Measurements from ENCODE around the gene ARSH. TPM values are rescaled to one million over a fixed set of nuclear protein-coding genes. Genes with fewer than 3 reads are reported as not detected.
"Not testable (repeated sequence)": the region's sequence is repeated elsewhere in the genome, so short reads cannot be mapped to it uniquely, and the experiment has no call there.

Gene ARSH
- total RNA-seq, 1 donor from 2014 or later = not detected

DNA sequence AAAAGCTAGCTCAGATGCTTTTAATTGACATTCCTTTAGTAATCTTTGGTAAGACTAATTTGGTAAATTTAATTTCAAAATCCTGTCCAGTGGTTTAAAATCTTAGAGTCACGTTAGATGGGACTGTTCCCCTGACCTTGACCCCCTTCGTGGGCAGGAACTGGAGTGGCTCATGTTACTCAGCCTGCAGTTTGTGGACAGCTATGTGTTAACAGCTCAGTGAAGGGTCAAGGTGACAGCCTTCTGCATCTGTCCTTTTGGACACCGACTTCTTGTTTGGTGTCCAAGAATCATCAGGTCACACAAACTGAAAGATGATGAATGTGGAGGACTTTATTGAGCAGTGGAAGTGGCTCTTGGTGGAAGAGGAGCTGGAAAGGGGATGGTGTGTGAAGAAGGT is 37.9 kb downstream of the ARSH start:
- no peak for ATAC-seq (ENCODE audit: low read depth)
- no peak overlapping the region for H3K27ac Mint-ChIP-seq
- H3K4me1 Mint-ChIP-seq = peaks cover 2% of the 10 kb centered on the region
- intact Hi-C loops (cut with micrococcal nuclease) = no loop called here
- no peak overlapping the region for H3K4me3 Mint-ChIP-seq
- no peaks in the 10 kb centered on the region for H3K36me3 Mint-ChIP-seq (ENCODE audit: low read depth)
- TF ChIP-seq CTCF (IDR thresholded peaks at IDR 0.05) = no peak
- DNase-seq = no peak
- CTCF ChIA-PET = no interaction called here
- H3K9me3 Mint-ChIP-seq = no peaks in the 10 kb centered on the region
- POLR2A ChIA-PET = no interaction called here
- no peaks in the 10 kb centered on the region for H3K27me3 Mint-ChIP-seq

DNA sequence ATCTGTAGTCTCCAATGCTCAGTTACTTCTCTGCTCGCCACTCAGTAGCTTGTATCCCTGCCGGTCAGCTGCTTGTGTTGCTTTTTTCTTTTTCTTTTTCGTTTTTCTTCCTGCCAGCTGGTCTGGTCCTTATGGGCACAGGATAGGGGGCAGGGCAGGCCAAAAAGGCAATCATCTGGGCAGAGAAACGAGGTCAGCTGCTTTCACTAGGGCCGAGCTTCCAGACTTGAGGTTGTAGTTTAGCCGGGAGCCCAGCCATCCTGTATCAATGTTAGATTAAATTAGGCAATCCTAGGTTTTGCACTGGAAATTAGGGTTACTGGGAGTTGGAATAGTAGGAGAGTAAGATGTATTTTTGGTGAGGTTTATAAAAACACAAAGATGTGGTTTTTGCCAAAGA is 38.3 kb downstream of the ARSH start:
- DNase-seq (no peak), ATAC-seq (ENCODE audit: low read depth) (no peak)
- CTCF ChIA-PET = no interaction called here
- no peak overlapping the region for H3K27ac Mint-ChIP-seq
- POLR2A ChIA-PET = no interaction called here
- no peak overlapping the region for H3K4me3 Mint-ChIP-seq
- no peaks in the 10 kb centered on the region for H3K36me3 Mint-ChIP-seq (ENCODE audit: low read depth)
- intact Hi-C loops (cut with micrococcal nuclease) = no loop called here
- no peaks in the 10 kb centered on the region for H3K27me3 Mint-ChIP-seq
- peaks cover 2% of the 10 kb centered on the region for H3K4me1 Mint-ChIP-seq
- TF ChIP-seq CTCF (IDR thresholded peaks at IDR 0.05) = no peak
- H3K9me3 Mint-ChIP-seq = no peaks in the 10 kb centered on the region

- intact Hi-C loops (cut with micrococcal nuclease) = no loop called here
- POLR2A ChIA-PET = no interaction called here
- DNase-seq (no peak), ATAC-seq (ENCODE audit: low read depth) (no peak)
- no peaks in the 10 kb centered on the region for H3K27me3 Mint-ChIP-seq
- no peak overlapping the region for H3K27ac Mint-ChIP-seq
- CTCF ChIA-PET = no interaction called here
- no peaks in the 10 kb centered on the region for H3K9me3 Mint-ChIP-seq
- no peaks in the 10 kb centered on the region for H3K36me3 Mint-ChIP-seq (ENCODE audit: low read depth)
- H3K4me3 Mint-ChIP-seq = no peak overlapping the region
- H3K4me1 Mint-ChIP-seq = peaks cover 2% of the 10 kb centered on the region
- no peak for TF ChIP-seq CTCF (IDR thresholded peaks at IDR 0.05)
These were observed 40.2 kb downstream of the ARSH start for GRCh38 chrX:3046253-3047240.

DNA sequence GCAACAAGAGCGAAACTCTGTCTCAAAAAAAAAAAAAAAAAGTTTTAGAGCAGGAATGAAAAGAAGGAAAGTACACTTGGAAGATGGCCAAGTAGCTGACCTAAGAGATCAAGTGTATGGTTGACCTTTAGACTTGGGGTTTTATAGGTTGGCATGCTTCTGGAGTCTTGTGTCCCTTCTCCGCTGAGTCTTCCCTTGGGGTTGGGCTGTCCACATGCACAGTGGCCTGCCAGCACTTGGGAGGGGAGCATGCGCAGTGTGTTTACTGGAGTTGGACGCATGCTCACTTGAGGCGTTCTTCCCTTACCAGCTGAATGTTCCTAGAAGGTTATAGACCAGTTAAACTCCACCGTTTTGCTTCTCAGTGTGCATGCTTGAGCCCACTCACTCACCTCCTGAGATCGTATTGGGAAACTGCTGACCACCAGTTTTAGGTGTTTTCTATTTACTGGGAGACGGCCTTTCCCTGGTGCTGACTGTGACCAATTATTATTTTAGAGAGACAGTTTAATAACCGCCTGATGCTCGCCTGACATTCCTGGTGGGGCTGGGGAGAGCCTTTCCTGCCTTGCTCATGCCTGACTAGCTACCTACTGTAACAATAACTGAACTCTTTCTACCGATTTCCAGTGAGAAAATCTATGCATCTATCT is 44.3 kb downstream of the ARSH start:
- DNase-seq; intact Hi-C loops (cut with micrococcal nuclease); ATAC-seq (ENCODE audit: low read depth); H3K36me3 Mint-ChIP-seq (ENCODE audit: low read depth); H3K27me3 Mint-ChIP-seq; CTCF ChIA-PET; H3K9me3 Mint-ChIP-seq; H3K4me1 Mint-ChIP-seq; POLR2A ChIA-PET; H3K27ac Mint-ChIP-seq; H3K4me3 Mint-ChIP-seq: not testable (repeated sequence)

DNA sequence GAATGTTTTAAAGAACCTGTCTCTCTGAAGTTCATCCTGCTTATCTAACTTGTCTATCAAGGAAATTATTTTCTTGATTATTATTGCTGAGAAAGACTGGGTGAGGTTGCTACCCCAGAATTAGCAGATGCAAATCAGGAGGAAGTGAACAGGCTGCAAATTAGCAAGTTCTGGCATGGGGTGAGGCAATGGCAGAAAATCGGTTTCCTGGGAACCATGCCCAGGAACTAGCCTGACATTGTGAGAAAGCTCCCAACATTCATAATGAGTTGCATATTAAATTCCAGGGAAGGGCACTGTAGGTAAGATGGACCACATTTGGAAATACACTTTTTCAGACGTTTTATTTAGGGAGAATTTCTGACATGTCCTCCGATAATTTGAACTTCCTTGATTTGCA is 46.5 kb downstream of the ARSH start:
- POLR2A ChIA-PET = no interaction called here
- intact Hi-C loops (cut with micrococcal nuclease) = no loop called here
- CTCF ChIA-PET = no interaction called here

More for the DNA sequence above, 46.5 kb downstream of the ARSH start:
- H3K27me3 Mint-ChIP-seq = no peaks in the 10 kb centered on the region
- ATAC-seq (ENCODE audit: low read depth) = no peak
- TF ChIP-seq CTCF (IDR thresholded peaks at IDR 0.05) = no peak
- H3K4me3 Mint-ChIP-seq = no peak overlapping the region
- no peaks in the 10 kb centered on the region for H3K4me1 Mint-ChIP-seq
- no peaks in the 10 kb centered on the region for H3K36me3 Mint-ChIP-seq (ENCODE audit: low read depth)
- DNase-seq = no peak
- H3K27ac Mint-ChIP-seq = no peak overlapping the region
- no peaks in the 10 kb centered on the region for H3K9me3 Mint-ChIP-seq
